HG03060 (cell line): ENCODE measurements around the gene TXNL4A.
"Not testable (repeated sequence)": the region's sequence is repeated elsewhere in the genome, so short reads cannot be mapped to it uniquely, and the experiment has no call there.

Experiments used
- ATAC-seq: cut with Tn5 transposase; IDR thresholded peaks from one replicate; pipeline ENCODE4 v1.9.1; 2021; ENCODE audit warnings: low read depth, moderate number of reproducible peaks; ENCODE audit not compliant: unreplicated experiment

TXNL4A gene, protein sequence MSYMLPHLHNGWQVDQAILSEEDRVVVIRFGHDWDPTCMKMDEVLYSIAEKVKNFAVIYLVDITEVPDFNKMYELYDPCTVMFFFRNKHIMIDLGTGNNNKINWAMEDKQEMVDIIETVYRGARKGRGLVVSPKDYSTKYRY

DNA sequence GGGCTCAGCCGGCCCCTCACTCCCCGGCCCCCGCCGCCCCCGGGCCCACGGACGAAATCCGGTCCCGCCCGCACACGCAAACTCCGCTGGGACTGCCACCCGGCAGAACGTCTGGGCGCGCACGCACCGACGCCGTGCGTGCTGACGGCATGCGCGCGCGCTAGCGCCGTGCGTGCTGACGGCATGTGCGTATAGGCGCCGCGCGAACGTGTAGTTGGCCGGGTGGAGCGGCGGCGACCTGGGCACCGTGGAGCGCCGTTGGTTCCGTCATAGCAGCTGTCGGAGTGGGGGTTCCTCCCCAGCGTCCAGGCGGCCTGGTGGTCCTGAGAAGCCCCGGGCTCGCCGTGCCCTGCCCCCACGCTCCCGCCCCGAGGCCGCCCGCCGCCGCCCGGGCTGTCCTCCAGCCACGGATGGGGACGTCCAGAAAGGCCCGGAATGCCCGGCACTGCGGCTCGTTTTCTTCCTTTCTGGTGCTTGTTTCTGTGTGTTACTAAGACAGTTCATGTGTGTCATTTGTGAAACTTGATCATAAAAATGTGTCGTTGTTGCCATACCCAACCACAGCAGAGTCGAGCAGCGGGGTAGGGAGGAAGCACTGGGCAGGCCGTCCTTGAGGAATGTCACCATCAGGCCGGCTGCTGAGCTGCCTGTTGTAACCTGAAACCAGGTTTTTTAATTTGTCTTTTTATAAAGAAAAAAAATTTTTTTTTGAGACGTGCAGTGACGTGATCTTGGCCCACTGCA is at the start of gene TXNL4A:
Gene TXNL4A, minus strand, starts transcription at position 113 of the 744 bp plus-strand sequence. CDS start 171 bp downstream, outside the sequence.
- ATAC-seq: peak; percentile 76

DNA sequence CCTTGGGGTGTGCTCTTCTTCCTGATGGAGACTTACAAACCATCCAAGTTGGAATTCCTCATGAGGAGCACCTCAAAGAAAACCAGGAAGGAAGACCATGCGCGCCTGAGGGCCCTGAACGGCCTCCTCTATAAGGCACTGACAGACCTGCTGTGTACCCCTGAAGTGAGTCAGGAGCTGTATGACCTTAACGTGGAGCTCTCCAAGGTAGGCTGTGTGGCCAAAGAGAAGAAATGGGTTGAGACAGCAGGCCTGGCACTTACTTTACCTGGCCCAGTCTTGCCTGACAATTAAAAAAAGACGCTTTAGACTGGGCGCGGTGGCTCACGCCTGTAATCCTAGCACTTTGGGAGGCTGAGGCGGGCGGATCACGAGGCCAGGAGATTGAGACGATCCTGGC is 48.9 kb upstream of the TXNL4A start:
- no peak for ATAC-seq

DNA sequence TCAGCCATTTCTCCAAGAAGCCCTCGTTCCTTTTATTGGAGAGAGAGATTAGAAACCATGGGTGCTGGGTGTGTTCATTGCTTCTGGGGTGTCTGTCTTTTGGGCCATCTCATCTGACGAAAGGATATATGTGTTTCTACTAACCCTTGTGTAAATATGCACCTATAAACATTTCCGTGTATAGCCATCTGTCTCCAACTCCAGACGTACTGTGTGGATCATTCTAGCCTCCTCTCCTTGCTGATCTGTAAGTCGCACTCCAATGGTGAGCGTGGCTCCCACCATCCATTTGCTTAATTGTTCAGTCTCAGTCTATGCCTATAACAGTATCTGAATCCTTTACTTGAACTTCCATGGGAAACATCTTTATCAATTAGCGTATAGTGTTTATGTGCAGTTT is 47.6 kb upstream of the TXNL4A start:
- no peak for ATAC-seq

DNA sequence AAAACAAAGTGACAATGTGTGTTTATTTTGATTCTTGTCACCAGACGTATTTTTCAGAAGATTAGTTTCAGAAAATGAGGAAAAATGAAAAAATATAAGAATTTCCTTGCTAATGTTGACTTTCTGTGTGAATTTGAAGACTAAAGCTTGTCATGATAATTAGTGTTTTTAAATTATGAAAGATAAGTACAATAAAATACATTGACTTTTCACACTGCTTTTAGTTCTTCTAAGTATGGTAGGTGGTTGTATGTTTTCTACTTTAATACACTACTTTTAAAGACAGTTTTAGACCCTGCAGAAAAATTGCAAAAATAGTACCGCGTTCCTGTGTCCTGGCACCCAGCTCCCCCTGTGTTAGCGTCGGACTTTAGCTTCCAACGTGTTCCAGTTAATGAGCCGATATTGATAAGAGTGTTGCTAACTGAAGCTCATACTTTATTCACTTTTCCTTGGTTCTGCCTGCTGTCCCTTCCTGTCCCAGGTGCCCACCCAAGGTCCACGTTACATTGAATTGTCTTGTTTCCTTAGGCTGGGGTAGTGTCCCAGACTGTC is 46.6 kb upstream of the TXNL4A start:
- ATAC-seq: no peak

DNA sequence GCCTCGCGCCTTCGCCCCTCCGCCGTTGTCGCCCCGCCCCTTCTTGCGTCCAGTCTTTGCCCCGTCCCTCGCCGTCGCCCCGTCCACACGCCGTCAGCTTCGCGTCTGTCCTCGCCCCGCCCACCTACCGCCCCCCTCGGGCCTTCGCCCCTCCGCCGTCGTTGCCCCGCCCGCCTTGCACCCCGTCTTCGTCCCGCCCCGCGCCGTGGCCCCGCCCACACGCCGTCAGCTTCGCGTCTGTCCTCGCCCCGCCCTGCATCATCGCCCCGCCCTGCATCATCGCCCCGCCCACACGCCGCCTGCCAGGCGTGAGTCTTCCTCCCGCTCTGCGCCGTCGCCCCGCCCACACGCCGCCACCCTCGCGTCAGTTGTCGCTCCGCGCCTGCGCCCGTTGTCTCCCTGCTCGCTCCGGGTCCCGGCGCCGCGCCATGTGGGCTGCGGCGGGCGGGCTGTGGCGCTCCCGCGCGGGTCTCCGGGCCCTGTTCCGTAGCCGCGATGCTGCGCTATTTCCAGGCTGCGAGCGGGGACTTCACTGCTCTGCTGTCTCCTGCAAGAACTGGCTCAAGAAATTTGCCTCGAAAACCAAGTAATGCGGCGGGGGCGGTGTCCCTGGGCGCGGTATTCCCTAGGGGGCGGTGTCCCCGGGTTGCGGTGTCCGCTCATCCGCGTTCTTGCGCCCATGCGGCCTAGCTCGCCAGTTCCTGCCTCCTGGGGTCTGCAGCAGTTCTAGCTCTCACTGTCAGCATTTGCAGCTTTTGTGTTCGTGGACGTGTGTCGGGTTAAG is 45.9 kb upstream of the TXNL4A start, which contains the start of gene RBFA:
Gene RBFA, plus strand, starts transcription at position 367 of the 784 bp plus-strand sequence. Its CDS starts 62 bp downstream, at position 429.
- ATAC-seq: peak; percentile 53

DNA sequence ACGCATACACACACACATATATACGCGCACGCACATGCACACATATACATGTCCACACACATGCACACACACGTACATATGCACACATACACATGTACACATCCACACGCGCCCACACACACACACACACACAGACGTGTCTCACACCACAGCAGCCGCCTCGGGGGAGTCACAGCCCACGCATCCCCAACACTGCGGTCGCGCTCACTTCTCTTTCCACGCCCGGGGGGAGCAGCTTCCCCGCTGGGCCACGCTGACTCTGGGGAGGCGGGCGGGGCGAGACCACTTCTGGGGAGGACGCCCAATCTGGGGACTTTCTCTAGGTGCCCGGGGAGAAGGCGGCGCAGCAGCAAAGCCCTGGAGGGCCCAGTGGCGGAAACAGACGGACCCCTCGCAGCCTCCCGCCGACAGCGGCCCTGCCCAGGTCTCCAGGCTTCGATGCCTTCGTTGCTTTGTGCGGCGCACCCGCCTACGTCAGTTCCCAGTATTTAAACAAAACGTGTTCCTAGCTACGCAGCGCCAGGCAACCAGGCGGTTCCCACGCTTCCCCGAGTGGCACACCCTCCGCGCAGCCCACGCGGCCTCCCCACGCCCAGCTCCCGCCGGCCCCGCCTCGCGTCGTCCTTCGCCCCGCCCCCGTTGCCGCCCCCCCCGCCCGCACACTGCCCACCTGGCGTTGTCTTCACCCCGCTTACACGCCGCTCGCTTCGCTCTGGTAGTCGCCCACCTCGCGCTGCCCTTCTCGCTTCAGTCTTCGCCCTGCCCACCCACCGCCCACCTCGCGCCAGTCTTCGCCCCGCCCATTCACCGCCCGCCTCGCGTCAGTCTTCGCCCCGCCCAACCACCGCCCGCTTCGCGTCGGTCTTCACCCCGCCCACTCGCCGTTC is 45.1 kb upstream of the TXNL4A start:
- peak; percentile 41 for ATAC-seq

DNA sequence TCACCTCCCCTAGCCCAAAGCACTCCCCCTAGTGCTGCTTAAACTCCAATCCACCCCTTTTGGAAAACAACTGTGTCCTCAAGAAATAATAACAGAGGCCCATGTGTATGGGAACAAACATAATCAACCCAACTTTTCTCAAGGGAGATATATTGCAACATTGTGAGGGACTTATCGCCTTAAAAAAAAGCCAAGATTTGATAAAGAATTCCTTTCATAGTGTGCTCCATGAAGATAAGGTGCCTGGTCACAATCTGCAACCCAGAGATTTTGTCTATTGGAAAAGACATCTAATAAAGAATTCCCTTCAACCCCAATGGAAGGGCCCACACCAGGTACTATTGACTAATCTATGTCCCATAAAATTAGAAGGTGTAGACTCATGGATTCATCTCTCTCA is 41.3 kb upstream of the TXNL4A start:
- ATAC-seq: no peak

DNA sequence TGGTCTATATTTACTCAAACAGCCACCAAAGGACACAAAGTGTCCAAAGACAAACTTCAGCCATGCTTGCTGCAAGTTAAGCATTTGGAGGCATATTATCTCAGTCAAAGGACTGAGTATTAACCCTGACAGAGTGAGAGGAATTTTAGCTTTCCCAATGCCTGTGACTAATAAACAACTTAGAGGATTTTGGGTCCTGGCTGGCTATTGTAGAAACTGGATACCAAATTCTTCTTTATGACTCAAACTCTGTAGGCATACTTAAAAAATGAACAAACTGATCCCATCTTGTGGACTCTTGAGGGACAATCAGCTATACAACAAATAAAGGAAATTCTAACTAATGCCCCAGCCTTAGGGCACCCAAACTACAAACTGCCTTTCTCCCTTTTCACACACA is 39.4 kb upstream of the TXNL4A start:
- ATAC-seq: not testable (repeated sequence)

DNA sequence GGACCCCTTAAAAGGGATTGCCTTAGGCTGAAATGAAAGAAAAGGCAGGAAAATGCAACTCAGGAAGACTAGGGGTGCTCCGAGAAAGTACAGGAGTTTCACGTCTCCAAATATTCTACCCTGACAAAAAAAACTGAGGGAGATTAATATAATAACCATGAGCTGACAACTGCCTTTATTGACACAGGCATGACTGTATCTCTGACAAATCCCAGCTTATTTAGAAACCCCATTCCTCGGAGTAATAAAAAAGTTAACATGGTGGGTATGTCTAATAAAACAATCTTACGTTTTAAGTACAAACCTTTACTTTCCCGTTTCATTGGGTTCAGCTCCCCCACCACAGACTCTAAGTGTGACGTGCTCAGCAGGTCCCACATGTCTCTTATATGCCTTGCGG is 38.0 kb upstream of the TXNL4A start:
- no peak for ATAC-seq

DNA sequence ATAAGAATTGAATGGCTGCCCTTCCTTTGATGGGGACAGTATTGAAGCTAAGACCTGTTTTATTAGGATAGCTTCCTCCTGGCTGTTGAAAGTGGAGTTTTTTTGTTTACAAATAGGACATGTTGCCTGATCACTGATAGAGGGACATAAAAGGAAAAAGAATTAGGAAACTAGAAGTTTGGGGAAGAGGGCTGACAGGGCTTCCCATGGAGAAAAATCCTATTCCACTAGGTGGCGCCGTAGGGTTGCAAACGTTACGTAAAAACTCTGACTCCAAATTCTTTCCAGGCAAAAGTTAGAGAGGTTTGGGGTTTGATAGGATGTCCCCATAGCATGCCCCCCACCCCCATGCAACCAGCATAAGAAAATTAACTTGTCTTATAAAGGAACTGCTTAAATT is 34.8 kb upstream of the TXNL4A start:
- ATAC-seq: no peak

DNA sequence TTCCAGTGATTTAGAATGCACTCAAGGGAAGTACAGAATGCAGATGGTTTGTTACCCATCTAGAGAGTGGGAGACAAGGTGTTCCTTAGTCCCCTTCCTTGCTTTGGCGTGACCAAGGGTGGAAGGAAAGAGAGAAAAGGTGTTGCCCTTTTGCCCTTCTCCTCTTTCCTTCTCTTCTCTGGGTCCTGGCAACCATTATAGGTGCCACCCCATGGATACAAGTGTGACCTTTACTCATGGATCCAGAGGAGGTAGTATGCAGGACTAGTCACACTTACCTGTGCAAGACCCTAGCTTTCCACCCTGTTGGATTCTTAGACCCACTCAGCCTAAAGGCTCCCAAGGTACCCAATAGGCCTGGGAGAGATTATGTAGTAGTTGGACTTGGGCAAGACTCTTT is 34.2 kb upstream of the TXNL4A start:
- ATAC-seq: no peak

DNA sequence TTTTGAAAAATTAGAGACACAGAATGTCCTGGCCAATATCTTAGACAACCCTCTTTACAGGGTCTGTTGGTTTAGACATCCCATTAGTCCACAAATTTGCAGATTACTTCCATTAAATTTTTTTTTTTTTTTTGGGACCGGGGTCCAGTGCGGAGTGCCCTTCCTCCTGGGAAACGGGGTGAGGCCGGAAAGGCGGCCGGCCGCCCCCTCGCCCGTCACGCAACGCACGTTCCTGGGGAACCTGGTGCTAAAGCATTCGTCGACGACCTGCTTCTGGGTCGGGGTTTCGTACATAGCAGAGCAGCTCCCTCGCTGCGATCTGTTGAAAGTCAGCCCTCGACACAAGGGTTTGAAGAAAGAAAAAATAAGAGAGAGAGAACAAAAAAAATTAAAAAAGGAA is 24.4 kb upstream of the TXNL4A start:
- ATAC-seq: no peak

DNA sequence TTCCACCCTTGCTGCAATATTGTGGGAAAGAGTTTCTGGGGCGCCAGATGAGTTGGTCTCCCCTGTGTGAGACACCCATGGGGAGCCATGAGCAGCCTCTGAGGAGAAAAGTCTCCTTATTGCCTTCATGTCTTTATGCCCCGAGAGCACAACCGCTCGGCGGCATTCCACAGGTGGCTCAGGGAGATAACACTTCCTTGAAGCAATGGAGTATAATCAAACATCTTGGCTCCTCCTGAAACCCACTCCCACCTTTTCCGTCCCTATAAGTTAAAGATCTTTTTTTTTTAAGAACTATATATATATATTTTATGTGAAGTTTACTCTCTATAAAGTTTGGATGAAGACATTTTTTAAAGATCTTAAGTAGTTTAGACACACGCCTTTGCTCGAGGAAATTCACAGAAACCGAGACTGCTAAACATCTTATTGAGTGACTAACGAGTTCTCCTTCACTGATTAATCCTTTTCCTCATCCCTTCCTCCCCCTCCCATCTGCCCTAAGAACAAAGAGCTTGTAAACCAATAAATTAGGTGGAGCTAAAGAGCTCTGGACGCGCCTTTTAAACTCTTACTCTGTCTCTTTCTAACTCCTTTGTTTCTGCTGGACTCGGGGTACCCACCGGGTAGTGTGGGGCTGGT is 23.3 kb upstream of the TXNL4A start:
- ATAC-seq: not testable (repeated sequence)

DNA sequence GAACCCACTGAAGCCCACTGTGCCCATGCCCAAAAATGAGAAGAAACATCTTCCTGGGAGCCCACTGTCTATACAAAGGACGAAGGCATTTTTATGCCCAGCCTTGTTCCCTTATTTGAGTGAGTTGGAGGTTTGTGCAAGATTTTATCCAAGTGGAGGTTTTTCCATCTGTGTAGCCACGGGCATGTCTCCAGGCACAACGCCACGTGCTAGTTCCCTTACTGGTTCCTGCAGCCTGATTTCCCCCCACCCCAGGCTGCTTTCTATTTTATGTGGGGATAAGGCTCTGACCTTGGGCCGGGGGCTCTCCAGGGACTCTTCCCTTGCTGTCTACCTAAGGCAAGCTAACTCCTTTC is 22.2 kb upstream of the TXNL4A start:
- no peak for ATAC-seq

DNA sequence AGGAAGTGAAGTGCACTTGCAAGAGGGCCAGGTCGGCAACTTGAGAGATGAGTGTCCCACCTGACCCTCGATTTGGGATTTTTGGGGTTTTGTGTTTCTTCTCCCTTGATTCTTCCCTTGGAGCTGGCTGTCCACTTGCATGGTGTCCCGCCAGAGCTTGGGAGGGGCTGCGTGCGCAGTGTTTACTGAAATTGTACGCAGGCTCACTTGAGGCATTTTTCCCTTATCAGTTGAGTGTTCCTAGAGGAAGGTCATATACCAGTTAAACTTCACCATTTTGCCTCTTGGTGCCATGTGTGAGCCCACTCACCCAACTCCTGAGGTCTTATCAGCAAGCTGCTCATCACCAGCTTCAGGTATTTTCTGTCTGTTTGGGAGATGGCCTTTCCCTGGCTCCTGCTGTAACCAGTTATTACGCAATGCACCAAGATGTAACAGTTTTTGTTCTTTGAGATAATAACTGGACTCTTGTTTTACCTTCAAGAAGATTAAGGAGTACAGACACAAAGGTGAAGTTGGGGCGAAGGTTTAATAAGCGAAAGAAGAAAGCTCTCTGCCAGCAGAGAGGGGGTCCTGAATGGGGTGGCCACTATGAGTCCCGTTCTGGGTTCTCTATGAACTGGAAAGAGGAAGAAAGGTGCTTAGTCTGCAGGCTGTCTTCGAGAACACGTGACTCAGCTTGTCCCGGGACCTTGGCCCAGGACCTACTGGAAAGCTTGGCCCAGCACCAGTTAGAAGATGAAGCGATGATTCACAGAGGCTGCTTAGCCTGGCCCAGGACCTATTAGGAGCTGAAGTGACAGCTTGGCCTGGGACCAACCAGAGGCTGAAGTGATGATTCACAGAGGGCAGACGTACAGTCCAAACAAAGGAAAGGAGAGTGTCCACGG is 21.5 kb upstream of the TXNL4A start:
- no peak for ATAC-seq

DNA sequence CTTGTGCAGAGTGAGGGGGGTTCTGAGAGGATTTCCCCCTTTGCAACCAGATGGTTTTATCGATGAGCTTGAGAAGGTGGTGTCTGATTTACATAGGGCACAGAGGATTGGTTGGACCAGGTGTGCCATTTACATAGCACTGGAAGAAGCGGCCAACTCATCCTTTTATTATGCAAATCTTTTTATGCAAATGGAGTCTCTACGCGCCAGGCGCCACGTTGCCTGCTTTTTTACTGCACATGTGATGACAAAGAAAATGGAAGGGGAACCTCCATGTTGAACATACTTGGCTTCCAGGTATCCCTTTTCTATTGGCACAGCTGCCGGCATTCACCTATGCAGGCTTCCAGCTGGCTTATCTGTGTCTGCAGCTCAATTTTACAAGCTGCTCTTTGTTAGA is 18.4 kb upstream of the TXNL4A start:
- ATAC-seq: no peak

DNA sequence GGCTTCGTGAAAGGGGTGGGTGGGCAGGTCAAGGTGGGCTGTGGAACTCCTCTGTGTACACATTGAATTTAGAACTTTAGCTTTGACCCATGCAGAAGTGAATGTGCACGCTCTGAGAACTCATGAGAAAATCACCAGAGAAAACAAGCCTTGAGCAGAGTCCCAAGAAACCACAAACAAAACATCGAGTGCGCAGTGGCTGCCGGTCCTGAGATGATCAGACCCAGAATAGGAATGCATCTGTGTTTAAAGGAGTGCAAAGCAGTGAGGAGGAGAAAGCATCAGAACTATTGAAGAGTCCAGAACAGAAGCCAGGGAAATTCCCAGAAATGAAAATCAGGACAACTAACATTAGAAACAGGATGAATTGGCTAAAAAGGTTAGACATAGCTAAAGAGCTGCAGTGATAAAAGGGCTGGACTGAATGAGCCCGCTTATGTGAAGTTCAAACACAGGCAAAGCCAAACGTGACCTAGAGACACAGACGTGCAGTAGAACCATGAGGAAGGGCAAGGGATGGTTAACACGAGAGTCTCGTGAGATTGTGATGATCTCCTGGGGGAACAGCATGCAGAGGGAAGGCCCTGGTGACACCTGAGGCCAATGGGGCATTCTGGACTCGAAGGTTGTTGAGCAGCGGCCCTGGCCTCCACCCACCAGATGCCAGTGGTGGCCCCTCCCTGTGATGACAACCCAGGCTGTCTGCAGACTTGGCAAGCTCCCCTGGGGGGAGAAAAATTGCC is 16.4 kb upstream of the TXNL4A start:
- ATAC-seq: no peak

DNA sequence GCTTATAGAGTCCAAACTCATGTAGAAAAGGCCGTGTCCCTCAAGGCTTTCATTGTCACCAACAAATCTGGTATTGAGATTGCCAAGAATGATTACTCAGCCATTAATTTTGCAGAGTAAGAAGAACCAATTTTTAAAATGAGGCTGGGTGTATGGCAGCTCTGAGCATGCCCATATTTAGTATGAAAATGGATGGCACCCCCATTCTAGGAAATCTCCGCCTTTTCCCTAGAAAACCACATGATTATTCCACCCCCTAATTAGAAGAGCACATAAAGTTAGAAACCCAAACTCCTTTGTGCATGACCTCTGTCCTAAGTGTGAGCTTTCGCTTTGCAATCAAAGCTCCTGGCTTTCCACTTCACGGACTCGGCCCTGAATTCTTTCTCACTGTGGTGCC is 14.1 kb upstream of the TXNL4A start:
- no peak for ATAC-seq
